Vagina (tissue), 2 donors: ENCODE data around the gene SLC25A47.

Source experiments
- CTCF ChIP-seq, 3 experiments: fragments of 450-650 bp in 2 of 3; fragments of 200-600 bp in 1 of 3; sonication (generic) in 1 of 3; IDR thresholded peaks; one replicate each; pipeline ENCODE4 v1.5.1; 2017 to 2019; ENCODE audit warnings: antibody characterized with exemption in 3 of 3, mild to moderate bottlenecking in 2 of 3, moderate library complexity in 2 of 3
- POLR2A ChIP-seq, 2 donors: fragments of 450-650 bp; IDR thresholded peaks; one replicate each; pipeline ENCODE4 v1.6.1; 2017; ENCODE audit warnings: antibody characterized with exemption in 2 of 2, mild to moderate bottlenecking in 2 of 2, moderate library complexity in 2 of 2
- POLR2AphosphoS5 ChIP-seq, 2 donors: sonication (generic); formaldehyde crosslinking; IDR thresholded peaks; one replicate each; pipeline ENCODE4 v1.9.0; 2017; ENCODE audit warnings: antibody characterized with exemption in 2 of 2, mild to moderate bottlenecking in 2 of 2, low read depth in 1 of 2; ENCODE audit not compliant: insufficient read depth in 1 of 2

DNA sequence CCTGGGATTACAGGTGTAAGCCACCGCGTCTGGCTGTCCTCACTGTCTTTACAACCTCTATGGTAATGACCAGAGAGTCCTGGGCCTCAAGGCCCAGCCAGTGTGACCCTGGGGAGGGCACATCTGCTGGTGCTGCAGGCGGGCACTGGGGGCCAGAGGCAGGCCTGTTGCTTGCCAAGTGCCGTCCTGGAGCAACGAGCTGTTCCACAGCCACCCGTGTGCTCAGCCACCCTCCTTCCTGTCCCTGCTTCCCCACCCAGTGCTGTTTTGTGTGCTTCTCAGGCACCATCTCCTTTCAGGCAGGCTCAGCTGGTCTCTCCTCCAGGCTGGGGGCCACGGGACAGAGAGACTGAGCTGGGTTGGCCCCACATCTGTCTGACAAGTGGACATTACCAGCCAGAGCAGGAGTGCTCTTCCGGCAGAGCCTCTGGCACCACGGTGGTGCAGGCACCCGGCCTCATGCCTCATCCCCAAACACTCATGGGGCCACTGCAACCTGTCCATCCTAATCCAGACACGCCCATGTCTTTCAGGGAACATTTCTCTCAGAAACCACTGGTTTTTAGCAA lies 9.0 kb downstream of the SLC25A47 start:
- TF ChIP-seq CTCF (IDR thresholded peaks at IDR 0.05) (no peak), POLR2AphosphoS5 (IDR thresholded peaks at IDR 0.05; ENCODE audit: insufficient read depth in 1 of 2, low read depth in 1 of 2) (no peak), POLR2A (IDR thresholded peaks at IDR 0.05) (no peak)
